ENCODE measurements around the gene ETV6. TPM values are rescaled to one million over a fixed set of nuclear protein-coding genes. Genes with fewer than 3 reads are reported as not detected.
A peak's percentile ranks its signal among the peaks of the same experiment; 100 is the strongest.

ETV6 gene
- total RNA-seq, 1 donor from 2014 or later: 16.1 TPM

DNA sequence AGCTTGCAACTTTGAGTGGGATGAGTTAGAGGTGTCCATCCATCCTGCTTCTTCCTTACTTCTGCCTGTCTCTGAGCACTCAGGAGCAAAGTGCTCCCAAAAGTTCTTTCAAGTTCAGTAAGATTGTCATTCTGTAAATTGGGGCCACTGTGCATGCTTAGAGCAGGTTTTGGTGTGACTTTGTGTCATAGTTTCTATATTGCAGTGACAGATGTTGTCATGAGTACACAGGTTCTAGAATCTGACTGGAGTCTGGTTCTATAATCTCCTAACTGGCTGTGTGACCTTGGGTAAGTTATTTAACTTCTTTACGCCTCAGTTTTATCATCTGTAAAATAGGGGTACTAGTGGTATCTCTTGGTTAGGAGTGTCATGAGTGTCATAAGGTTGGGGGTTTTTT, 218.6 kb downstream of the ETV6 start:
- no peak for ATAC-seq (ENCODE audit: poor library complexity)
- no peak for DNase-seq
- intact Hi-C loops (cut with DNase I): no loop called here

DNA sequence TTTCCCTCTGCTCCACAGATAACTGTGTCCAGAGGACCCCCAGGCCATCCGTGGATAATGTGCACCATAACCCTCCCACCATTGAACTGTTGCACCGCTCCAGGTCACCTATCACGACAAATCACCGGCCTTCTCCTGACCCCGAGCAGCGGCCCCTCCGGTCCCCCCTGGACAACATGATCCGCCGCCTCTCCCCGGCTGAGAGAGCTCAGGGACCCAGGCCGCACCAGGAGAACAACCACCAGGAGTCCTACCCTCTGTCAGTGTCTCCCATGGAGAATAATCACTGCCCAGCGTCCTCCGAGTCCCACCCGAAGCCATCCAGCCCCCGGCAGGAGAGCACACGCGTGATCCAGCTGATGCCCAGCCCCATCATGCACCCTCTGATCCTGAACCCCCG, 219.9 kb downstream of the ETV6 start:
- DNase-seq (no peak), ATAC-seq (ENCODE audit: poor library complexity) (no peak)
- intact Hi-C loops (cut with DNase I): no loop called here

DNA sequence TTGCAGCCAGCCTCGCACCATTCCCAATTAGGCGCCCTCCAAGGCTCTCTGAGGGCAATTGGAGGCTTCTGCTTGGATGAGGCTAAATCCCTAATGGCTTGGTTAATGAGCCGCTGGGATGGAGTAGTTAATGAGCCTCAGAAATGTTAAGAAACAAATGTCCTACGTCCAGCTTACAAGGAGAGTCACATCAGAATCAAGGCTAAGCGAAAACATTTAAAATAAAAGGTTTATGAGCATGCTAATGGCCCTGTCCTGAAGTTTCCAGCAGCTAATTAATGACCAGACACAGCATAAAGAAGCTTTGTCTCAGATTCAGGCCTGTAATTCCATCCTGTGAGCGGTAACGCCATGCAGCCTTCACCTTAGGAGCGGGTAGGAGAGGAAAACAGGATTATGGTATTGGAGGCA, 220.6 kb downstream of the ETV6 start:
- intact Hi-C loops (cut with DNase I): no loop called here
- DNase-seq (no peak), ATAC-seq (ENCODE audit: poor library complexity) (no peak)

DNA sequence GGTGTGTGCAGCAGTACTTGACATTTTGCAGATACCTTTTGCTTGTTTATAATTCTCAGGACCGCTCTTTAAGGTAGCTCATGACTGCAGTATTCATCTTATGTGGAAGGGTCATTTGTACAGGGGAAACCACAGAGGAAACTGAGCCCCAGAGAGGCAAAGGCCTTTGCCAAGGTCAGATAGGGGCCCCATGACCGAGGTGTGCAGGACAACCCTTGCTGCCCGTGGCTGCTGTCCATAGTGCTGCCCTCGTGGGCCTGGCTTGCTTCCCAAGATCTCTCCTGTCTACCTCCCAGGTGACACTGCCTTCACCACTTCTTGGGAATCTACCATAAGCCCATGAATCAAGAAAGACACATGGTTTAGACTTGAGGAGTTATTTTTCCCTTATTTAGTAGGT, 222.6 kb downstream of the ETV6 start:
- ATAC-seq (ENCODE audit: poor library complexity) (no peak), DNase-seq (no peak)
- intact Hi-C loops (cut with DNase I): no loop called here

DNA sequence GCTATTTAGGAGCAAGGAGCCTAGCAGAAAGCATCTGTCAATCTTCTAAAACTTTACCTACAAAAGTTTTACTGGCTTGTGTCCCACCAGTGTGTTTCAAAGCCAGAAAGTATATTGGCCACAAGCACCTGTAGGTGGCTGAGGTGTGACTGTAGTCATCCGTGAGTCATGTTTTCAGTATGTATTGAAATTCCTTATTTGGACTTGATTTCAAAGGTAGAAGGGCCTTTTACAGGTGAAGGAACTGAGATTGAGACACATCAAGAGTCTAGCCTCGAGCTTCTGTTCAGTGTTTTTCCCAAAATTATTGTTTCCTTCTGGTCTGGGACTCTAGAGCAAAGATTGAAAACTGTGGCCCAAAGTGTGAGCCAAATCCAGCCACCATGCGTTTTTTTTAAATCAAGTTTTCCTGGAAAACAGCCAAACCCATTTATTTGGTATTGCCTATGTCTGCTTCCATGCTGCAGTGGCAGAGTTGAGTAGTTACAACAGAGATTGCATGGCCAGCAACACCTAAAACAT, 226.0 kb downstream of the ETV6 start:
- DNase-seq (no peak), ATAC-seq (ENCODE audit: poor library complexity) (no peak)
- intact Hi-C loops (cut with DNase I): no loop called here

DNA sequence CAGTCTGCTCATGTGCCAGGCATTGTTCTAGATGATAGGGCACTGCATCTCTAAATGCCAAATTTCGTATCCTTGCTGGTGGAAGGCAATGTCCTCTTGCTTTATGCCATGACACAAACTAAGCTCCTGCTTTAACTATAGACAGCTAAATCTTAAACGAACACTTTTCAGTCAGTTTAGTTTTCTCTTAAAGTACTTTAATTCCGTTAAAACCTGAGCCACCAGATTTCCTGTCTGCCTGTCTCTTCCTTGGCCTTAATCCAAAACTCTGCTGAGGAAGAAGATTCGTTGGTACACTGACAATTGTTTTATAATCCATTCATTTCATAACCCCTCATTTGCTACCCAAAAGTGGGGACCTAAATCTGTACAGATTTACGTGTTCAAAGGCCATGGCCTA, 226.8 kb downstream of the ETV6 start:
- ATAC-seq (ENCODE audit: poor library complexity) (peak; percentile 21), DNase-seq (no peak)
- intact Hi-C loops (cut with DNase I): no loop called here

DNA sequence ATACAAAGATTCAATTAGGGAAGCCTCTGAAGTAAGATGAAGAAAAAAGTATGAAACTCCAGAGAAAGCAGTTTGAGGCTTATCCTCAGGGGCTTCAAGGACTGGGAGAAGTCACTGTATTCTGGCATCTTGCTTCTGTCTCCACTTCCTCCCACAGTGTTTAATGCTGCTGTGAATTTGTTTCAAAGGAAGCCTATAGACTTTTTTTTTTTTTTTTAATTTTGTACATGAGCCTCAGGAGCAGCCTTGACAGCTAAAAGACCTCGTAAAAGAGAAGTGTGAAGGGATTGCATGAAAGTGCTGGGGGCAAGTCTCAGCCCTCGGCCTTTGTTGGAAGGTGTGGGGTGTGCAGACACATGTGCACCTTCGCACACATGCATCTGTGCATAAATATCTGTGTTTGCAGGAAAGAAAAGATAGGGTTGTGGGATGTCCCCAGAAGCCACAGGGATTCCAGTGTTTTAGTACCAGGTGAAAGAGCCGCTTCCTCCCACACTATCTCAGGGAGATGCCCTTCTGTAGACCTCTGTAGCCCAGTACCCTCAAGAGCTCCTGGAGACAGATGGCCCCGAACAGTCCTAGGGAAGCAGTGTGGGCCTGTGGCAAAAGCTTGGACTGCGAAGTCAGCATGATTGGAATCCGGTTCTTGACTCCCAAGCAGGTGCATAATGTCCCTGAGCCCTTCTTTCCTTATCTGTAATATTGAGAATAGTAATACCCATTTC, 227.8 kb downstream of the ETV6 start:
- no peak for DNase-seq
- no peak for ATAC-seq (ENCODE audit: poor library complexity)
- intact Hi-C loops (cut with DNase I): no loop called here

DNA sequence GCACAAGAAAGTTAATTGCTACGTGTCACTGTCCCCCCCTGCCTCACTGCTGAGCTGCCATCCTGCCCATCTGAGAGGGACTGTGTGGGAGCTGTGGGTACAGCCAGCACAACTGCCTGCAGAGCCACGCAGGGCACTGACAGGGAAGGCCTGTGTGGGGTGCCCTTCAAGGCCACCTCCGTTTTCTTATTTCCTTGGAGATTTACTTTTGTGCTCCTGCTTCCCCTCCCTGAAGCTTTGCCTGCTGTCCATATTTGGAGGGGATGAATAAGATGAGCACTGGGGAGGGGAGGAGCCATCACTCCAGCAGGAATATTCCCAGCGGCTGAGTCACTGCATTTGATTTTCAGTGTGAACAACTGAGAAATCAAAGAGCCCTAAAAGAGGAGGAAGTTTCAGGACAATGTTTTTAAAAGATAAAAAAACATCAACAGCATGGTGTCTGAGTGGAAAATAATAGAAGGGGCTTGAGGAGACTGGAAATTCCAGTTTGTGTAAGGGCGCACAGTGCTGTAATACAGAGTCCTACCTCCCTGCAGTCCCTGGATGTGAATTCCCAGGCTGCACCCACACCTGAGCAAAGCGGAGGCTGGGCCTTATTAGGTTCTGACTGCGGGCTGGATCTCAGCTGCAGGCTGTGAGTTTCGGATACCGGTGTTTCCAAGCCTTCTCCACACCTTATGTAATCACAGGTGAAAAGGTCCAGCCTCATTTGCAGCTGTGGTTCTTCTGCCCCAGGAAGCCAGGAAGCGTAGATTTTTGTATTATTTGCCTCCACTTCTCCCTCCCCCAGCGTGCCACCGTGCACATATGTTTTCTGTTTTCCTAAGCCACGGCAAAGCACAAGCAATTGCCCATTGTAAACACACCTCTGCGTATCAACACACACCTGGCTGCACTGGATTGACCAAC, 228.7 kb downstream of the ETV6 start:
- DNase-seq (no peak), ATAC-seq (ENCODE audit: poor library complexity) (peak; percentile 62)
- intact Hi-C loops (cut with DNase I): no loop called here

DNA sequence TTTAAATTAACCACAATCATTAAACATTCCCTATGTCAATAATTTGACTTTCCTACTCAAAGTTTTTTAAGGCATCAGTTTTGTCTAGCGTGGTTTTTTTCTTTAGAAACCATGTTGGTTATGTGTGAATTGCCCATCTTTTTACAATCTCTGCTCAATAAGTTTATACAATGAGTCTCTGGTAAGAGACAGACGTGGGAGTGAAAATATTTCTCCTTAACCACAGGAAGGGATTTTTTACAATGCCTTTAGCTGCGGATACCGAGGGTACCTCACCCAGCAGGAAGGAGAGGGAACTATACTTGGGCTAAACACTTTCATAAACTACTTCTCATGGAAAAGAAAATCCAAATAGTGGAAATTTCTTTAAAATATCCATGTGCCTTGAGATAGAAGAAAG, 229.8 kb downstream of the ETV6 start:
- DNase-seq (no peak), ATAC-seq (ENCODE audit: poor library complexity) (no peak)

DNA sequence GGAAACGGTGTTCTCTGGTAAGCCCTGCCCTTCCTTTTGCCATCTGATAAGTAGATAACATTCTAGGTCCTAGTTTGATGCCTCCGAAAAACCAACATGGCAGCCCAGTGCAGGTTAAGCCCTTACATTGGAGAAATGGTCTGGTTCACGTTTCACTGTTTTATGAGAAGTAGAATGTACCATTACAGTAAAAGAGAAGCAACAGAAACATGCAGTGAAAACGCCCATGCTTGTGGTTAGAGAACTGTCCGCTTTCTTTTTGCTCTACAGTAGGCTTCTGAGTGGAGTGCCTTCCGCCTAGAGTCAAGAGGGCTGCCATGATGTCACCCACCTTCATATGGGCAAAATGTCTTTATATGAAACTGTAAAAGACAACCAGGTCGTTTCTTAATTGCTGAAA, 230.9 kb downstream of the ETV6 start:
- intact Hi-C loops (cut with DNase I): loop anchor here (10.0 kb wide), 1 partner anchor 226 kb away; no protein-coding TSS in a partner anchor
- ATAC-seq (ENCODE audit: poor library complexity): no peak
- no peak for DNase-seq

More for the DNA sequence above, 229.8 kb downstream of the ETV6 start:
- intact Hi-C loops (cut with DNase I): no loop called here

DNA sequence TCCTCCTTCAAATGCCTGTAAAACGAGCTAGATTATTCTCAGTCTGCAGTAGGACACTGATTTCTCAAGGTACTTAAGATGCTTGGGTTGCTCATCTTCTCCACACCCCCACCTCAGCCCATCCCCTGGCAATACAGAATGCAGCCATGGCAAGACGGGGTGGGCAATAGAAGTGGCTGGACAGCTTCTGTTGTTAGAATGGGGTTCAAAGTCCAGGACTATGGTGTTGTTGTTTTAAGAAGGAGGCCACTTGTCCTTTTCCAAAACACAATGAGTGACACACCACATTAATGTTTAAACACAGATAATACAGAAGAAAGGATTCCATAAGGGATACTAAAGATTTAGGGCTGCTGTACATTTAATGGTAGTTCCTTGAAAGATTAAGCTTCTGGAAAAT, 232.4 kb downstream of the ETV6 start:
- intact Hi-C loops (cut with DNase I): loop anchor here (10.0 kb wide), 1 partner anchor 227 kb away; no protein-coding TSS in a partner anchor

DNA sequence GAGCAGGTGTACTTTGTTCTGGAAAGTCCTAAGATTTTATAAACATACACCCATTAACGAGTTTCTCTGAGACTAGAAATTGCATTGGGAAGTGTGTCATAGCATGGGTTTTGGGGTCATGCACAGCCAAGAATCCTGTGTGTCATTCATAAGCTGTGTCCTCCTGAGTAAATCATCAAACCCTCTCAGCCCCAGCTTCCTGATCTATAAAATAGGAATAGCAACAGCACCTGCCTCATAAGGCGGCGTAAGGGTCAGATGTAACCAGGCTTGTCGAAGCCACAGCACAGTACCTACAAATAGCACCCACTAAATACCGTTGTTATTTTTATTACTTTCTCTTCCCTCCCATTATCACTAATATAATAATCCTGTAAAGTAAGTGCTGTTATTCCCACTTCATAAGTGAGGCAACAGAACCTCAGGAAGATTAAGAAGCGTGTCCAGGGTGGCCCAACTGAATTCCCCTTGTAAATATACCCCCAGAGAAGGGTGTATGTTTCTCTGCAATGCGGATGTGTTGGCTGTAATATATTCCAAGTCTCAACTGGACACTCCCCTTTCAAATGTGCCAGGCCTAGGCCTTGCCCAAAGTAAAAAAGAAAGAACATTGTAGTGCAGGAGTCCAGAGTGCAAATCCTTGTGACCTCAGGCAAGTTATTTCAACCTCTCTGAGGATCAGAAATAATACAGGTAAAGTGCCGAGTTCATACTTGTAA, 233.0 kb downstream of the ETV6 start:
- no peak for DNase-seq
- intact Hi-C loops (cut with DNase I): loop anchor here (10.0 kb wide), 1 partner anchor 228 kb away; no protein-coding TSS in a partner anchor
- ATAC-seq (ENCODE audit: poor library complexity): no peak

More for the DNA sequence above, 232.4 kb downstream of the ETV6 start:
- DNase-seq (no peak), ATAC-seq (ENCODE audit: poor library complexity) (no peak)

DNA sequence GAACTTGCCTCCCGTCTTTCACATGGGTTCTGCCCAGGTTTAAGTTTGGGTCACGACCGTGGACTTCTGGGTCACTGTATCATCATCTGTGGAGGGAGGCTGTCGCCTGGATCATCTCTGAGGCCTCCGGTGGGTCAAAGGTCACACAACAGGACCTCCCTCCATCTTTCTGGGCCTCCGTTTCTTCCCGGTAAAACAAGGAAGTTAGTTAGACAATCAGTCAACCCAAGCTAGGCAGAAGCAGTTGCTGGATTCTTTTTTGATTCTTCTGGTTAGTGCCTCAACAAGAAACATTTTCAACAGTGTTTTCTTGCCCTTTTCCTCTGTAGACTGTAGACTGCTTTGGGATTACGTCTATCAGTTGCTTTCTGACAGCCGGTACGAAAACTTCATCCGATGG, 234.6 kb downstream of the ETV6 start:
- intact Hi-C loops (cut with DNase I): loop anchor here (10.0 kb wide), 1 partner anchor 229 kb away; no protein-coding TSS in a partner anchor
- ATAC-seq (ENCODE audit: poor library complexity): no peak

DNA sequence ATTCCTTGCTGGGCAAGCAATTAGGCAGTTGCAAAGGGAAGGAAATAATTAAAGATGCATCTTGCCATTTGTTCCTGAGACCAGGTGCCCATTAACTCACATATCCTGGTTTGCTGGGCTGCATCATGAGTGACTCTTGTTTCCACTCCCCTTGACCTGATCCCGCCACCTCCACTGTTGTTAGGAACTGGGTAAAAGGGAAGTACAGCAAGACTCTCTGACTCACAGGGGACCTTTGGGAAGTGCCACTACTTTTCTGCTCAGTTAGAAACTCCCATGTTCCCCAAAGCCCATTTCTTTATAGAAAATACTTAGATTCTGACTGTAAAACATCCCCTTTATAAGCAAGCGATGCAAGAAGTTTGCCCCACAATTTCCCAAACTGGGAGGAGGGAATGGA, 235.2 kb downstream of the ETV6 start:
- DNase-seq (no peak), ATAC-seq (ENCODE audit: poor library complexity) (peak; percentile 42)
- intact Hi-C loops (cut with DNase I): loop anchor here (10.0 kb wide), 1 partner anchor 230 kb away; no protein-coding TSS in a partner anchor

More for the DNA sequence above, 234.6 kb downstream of the ETV6 start:
- no peak for DNase-seq

DNA sequence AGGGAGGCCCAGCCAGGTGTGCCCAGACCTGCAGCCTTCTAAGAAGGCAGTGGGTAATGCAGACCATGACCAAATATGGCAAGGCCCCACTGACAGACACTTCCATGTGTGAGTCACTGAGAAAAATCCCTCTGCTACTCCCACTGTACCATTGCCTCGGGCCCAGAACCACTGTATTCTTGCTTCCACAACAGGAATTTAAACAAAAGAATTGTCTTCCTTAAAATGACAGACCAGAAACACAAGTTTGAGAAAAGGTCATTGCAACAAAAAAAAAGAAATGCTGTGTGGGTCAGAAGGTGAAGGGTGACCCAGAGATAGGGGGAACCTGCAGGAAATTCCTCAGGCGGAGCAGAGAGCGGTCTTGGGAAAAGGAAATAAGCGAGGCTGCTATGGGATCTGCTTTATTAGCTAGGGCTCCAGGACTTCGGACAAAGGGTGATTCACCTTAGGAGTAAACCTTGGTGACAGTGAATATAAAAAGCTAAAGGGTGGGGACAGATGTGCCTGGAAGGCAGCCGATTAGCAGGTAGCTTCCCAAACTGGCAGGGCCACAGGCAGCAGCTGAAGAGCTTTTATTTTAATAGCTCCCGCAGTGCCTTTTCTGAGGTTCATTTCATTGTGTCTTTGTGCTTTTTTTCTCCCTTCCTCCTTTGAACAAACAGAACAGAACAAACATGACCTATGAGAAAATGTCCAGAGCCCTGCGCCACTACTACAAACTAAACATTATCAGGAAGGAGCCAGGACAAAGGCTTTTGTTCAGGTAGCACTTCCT, 236.0 kb downstream of the ETV6 start:
- no peak for DNase-seq
- intact Hi-C loops (cut with DNase I): loop anchor here (10.0 kb wide), 1 partner anchor 231 kb away; no protein-coding TSS in a partner anchor
- peak; percentile 24 for ATAC-seq (ENCODE audit: poor library complexity)

DNA sequence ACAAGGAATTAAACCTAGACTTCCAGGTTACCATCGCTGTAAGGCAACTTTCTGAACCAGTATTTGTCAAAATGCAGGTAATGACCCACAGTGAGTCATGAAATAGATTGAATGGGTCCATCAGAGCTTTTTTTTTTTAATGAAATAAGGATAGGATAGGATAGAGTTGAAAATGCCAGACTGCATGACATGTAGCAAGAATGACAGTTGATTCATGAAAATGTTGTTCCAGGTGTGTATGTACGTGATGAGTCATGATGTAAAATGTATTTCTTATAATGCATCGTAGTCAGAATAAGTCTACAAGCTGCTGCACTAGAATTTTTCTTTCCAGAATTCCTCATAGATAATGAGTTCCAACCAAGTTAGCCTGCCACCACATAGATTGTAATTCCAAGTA, 236.9 kb downstream of the ETV6 start:
- DNase-seq (no peak), ATAC-seq (ENCODE audit: poor library complexity) (no peak)
- intact Hi-C loops (cut with DNase I): loop anchor here (10.0 kb wide), 1 partner anchor 232 kb away; no protein-coding TSS in a partner anchor

DNA sequence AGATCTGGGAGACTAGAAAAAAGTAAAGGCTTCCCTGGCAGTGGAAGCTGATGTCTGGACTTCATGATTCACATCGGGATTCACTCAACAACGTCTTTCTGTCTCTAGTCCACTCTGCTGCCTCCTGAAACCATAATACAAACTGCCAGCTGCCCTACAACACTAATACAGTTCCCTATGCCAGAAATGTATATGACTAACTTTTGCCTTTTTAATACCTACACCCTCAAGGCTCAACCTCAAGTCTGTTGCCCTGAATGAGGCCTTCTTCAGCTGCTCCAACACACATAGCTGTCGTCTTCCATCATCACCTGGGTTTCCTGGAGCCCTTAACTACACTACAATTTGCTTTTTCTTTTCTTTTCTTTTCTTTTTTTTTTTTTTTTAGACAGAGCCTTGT, 238.6 kb downstream of the ETV6 start:
- intact Hi-C loops (cut with DNase I): loop anchor here (10.0 kb wide), 1 partner anchor 233 kb away; no protein-coding TSS in a partner anchor
- ATAC-seq (ENCODE audit: poor library complexity) (no peak), DNase-seq (no peak)

DNA sequence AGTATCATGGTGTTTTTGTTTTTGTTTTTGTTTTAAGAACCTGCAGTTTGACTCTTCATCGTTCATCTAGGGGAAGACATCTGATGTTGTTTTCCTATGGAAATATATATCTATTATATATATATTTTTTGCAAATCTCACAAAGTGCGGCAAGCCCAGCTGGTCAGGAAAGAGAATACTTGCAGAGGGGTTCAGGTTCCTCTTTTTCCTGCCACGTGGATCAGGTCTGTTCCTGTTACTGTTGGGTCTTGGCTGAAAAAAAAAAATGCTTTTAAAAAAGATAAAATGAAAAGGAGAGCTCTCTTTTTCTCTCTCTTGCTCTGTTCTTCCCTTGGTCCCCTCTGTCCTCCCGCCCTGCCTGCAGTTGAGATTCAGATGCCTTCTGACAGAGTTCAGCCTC, 241.9 kb downstream of the ETV6 start:
- ATAC-seq (ENCODE audit: poor library complexity) (no peak), DNase-seq (no peak)
- intact Hi-C loops (cut with DNase I): no loop called here
